Endometrium (tissue), 2 donors: ENCODE measurements around the gene KBTBD4.

Experiments
- FAIRE-seq: peaks from 2 replicates; lab custom pipeline; 2012; peaks lifted over from hg19 to GRCh38; lab: Jason Lieb, UNC
- donor health status: control.
- donor health status: control.

The KBTBD4 gene

DNA sequence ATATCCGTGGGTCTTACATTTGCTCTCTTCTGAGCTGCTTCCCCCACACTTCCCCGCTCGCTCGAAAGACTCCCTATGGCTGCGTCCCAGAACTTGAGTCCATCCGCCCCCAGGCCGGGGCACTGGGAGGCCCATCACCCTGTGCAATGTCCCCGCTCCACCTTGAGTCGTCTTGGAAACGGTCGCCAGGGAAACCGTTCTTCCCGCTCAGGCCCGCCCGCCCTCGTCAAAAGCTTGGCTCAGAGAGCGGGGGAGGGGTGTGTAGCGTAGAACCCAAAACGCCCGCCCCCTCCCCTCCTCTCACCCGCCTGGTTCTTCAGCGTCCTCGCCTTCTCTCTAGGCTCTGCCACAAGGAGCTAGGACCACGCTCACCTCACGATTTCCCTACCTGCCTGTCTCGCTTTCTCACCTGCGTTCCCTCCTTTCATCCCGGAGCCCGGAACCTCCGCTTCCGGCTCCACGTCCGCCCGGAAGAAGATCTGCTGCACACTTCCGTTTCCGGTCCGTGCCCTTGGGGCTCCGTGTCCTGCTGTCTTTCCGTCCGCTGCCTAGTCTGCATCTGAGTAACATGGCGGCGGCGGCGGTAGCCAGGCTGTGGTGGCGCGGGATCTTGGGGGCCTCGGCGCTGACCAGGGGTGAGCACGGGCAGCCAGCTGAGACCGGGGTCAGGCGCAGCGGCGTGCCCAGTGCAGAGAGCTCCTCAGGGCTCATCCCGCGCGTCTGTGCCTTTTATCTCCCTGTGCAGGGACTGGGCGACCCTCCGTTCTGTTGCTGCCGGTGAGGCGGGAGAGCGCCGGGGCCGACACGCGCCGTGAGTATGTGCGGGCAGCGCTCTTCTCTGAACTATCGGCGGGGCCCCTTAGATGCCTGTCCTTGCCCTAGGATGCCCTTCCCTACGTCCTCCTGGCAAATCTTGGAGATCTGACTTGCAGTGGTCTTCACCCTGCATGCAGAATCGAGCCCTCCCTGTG lies at the start of gene KBTBD4, which contains the start of gene NDUFS3:
Gene KBTBD4 (minus strand): TSS at position 447 of the 971 bp plus-strand sequence. CDS start 19 bp downstream, at position 428.
Gene NDUFS3 (plus strand): TSS at position 551 of the 971 bp plus-strand sequence. CDS start 18 bp downstream, at position 569.
- FAIRE-seq, result no peak

- no peak for FAIRE-seq
Measured at GRCh38 chr11:47628026-47628425, 49.3 kb upstream of the KBTBD4 start.

DNA sequence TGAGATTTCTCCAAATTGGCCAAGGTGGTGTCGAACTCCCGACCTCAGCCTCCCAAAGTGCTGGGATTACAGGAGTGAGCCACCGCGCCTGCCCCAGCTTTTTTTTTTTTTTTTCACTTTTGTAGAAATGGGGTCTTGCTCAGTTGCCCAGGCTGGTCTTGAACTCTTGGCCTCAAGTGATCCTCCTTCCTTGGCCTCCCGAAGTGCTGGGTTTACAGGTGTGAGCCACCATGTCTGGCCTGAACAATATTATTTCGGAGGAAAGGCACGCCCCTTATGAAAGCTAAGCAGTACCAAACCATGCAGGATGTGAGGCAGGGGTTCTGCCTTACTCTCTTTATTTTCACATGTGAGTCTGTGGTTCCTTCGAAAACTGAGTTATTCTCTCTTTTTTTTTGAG lies 47.5 kb upstream of the KBTBD4 start:
- no peak for FAIRE-seq

GRCh38 chr11:47620836-47621378 lies 42.1 kb upstream of the KBTBD4 start:
- FAIRE-seq, result no peak

DNA sequence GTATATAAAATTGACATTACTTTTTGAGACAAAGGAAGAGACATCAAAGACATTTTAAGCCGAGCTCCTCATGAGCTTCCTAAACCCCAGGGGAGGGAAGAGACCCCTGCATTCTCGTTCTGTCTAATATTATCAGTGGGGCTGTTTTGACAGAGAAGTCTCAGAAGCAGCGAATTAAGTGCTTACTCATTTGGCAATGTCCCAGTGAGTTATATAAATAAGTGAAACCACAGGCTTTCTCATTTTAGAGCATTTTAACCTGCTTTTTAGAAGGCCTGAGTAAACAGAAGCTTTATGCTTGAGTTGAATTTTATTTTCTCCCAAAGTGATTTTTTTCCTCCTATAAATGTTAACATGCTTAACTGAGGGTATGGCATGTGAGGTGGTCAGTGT lies 38.6 kb upstream of the KBTBD4 start:
- no peak for FAIRE-seq

GRCh38 chr11:47616726-47617416 lies 38.1 kb upstream of the KBTBD4 start:
- no peak for FAIRE-seq

- no peak for FAIRE-seq
Measured at GRCh38 chr11:47615249-47615648, 36.5 kb upstream of the KBTBD4 start.

DNA sequence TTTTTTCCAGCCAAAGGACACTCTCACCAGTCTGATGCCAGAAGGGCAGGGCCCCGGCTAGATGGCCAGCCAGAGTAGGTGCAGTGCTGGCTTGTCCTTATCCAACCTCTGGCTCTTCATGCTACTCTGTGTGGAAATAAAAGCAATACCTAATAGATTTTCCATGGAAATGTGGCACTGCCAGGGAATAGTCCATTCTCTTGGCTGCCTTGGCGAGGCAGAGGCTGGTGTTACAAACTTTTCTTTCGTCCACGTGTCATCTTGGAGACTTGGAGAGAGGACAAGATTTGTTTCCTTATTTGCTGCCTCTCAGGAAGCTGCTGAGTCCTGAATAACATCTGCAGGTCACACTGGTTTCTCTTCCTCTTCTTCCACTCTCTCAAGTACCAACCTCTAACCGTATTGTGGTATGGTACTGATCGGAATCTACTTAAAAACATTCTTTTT lies 32.6 kb upstream of the KBTBD4 start:
- no peak for FAIRE-seq

- no peak for FAIRE-seq
Measured at GRCh38 chr11:47609675-47610074, 30.9 kb upstream of the KBTBD4 start.

GRCh38 chr11:47607380-47607779 lies 28.6 kb upstream of the KBTBD4 start:
- no peak for FAIRE-seq

- FAIRE-seq, result no peak
Measured at GRCh38 chr11:47606731-47607130, 28.0 kb upstream of the KBTBD4 start.

DNA sequence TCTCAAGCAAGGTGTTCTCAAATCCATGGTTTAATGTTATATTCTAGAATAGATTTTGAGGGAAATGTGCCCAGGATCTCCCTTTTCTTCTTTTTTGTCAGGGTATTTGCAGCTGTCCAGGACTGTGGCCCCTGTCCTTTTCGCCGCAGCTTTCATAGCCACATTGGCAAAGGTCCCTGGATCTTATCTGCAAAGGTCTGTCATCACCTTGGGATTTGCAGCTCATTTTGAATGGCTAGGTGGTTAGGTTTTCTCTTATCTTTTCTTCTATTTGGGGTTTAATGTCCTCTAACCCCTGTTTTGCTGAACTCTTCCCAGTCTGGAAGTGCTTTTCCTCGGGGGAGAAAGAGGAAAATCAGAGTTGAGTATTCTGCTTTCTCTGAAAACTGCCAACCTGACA lies 27.2 kb upstream of the KBTBD4 start:
- no peak for FAIRE-seq

- FAIRE-seq, result no peak
Measured at GRCh38 chr11:47603295-47603694, 24.5 kb upstream of the KBTBD4 start.

DNA sequence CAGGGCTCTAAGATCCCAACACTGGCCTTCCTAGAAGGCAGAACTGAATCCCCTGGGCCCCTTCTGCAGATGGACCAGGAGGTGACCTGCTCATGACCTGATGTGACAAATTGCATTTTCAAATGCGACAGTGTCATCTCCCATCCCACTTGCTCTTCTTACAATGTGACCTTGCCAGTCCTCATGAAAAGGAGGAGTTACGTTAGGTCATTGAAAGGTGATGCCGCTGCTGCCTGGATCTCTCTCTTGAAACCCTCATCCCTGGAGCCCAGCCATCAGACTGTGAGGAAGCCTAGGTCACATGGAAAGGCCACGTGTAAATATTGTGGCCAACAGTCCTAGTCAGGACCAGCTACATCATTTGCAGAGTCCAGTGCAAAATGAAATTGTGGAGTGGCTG lies 21.1 kb upstream of the KBTBD4 start:
- FAIRE-seq, result no peak

GRCh38 chr11:47595967-47596366 lies 17.2 kb upstream of the KBTBD4 start:
- FAIRE-seq, result no peak

- no peak for FAIRE-seq
Measured at GRCh38 chr11:47595029-47595428, 16.3 kb upstream of the KBTBD4 start.

- no peak for FAIRE-seq
Measured at GRCh38 chr11:47593934-47594855, 15.4 kb upstream of the KBTBD4 start, which contains the start of gene C1QTNF4. Gene C1QTNF4 (minus strand): TSS chr11:47594411. CDS start chr11:47590810, 3,601 bp downstream.

- FAIRE-seq, result no peak
Measured at GRCh38 chr11:47593492-47593933, 14.7 kb upstream of the KBTBD4 start.

DNA sequence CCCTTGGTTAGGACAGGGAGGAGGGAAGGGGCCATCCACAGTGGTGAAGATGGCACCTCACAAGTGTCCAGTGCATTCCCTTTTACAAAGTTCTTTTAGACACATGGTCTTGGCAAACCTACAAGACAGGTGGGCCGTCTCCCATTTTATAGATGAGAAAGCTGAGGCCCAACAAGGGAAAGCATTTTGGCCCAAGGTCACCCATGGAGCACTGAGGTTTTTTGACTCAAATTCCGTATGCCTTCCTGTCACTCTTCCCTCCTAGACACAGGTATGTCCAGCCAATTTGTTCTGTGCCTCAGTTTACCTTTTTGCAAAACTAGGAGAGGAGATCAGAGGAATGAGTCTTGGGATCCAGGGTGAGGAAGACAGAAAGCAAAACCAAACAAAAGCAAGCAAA lies 14.2 kb upstream of the KBTBD4 start:
- no peak for FAIRE-seq

- no peak for FAIRE-seq
Measured at GRCh38 chr11:47592251-47592650, 13.5 kb upstream of the KBTBD4 start.

DNA sequence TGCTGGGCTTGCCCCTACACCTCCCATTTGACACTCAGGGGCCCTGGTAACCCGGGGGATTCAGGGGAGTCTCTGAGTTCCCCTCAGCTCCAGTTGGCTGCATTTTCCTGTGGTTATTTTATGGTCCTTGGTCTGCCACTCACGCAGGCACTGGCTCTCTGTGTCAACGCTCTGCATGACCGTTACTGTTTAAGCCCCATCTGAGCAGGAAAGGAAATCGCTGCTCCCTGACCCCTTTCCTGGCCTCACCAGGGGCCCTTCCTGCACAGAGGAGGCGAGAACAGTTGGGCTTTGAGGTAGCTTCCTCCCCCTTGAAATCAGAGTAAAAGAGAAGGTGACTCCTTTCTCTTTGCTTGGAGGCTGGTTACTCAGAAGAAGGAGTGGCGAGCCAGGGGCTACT lies 13.0 kb upstream of the KBTBD4 start:
- no peak for FAIRE-seq
